OCI-LY7 (cell line): ENCODE results near the gene C5orf58. TPM values are rescaled to one million over a fixed set of nuclear protein-coding genes. Genes with fewer than 3 reads are reported as not detected.

Experiments
- BruUV-seq: library from RNA; stranded (reverse); fragments of 400-500 nt; replicated peaks from 2 replicates; lab custom pipeline; 2021; lab: Mats Ljungman, UMichigan
- CTCF ChIA-PET: fragments of 300-600 bp; sonication (Branson Sonifier 250); formaldehyde crosslinking; loops from one replicate; lab custom pipeline; 2022; ENCODE audit warnings: antibody characterized with exemption; ENCODE audit not compliant: unreplicated experiment; lab: Charles Lee
- POLR2A ChIA-PET: fragments of 300-600 bp; sonication (Branson Sonifier 250); formaldehyde crosslinking; loops from one replicate; lab custom pipeline; 2022; ENCODE audit warnings: antibody characterized with exemption; lab: Charles Lee
- DNase-seq: peaks from one replicate; pipeline ENCODE4 v3.0.0-alpha.2; 2015; ENCODE audit warnings: low spot score
- H2AFZ ChIP-seq: fragments of 200-600 bp; sonication (generic), shearing (Covaris generic); 2 replicates; pipeline ENCODE4 v1.6.1; 2014; ENCODE audit warnings: mild to moderate bottlenecking, antibody characterized with exemption, low read length, moderate library complexity
- H3K27ac ChIP-seq: fragments of 200-600 bp; sonication (generic); 2 replicates; pipeline ENCODE4 v1.5.1; 2014; ENCODE audit warnings: mixed run types, low read depth, mild to moderate bottlenecking, moderate library complexity, low read length, inconsistent platforms; ENCODE audit not compliant: poor library complexity, severe bottlenecking
- H3K36me3 ChIP-seq: fragments of 200-600 bp; sonication (generic); 2 replicates; pipeline ENCODE4 v1.6.1; 2014; ENCODE audit warnings: mild to moderate bottlenecking, antibody characterized with exemption, low read length, moderate library complexity, mixed read lengths; ENCODE audit not compliant: insufficient read depth
- H3K4me1 ChIP-seq: fragments of 200-600 bp; sonication (generic); 2 replicates; pipeline ENCODE4 v1.5.1; 2014; ENCODE audit warnings: mild to moderate bottlenecking, low read length; ENCODE audit not compliant: insufficient read depth, poor library complexity, severe bottlenecking
- H3K4me2 ChIP-seq: fragments of 200-600 bp; sonication (generic); 2 replicates; pipeline ENCODE4 v1.6.1; 2014; ENCODE audit warnings: mild to moderate bottlenecking, low read length
- H3K4me3 ChIP-seq: fragments of 200-600 bp; sonication (generic); 2 replicates; pipeline ENCODE4 v1.5.1; 2014; ENCODE audit warnings: mild to moderate bottlenecking, low read depth, low read length; ENCODE audit not compliant: poor library complexity, severe bottlenecking
- H3K79me2 ChIP-seq: fragments of 200-600 bp; sonication (generic); 2 replicates; pipeline ENCODE4 v1.6.1; 2016; ENCODE audit warnings: low read depth, mild to moderate bottlenecking, low read length, moderate library complexity, mixed read lengths; ENCODE audit not compliant: insufficient read depth
- H3K9me2 ChIP-seq: fragments of 200-600 bp; sonication (generic); 2 replicates; pipeline ENCODE4 v1.6.1; 2016; ENCODE audit warnings: mild to moderate bottlenecking, low read length, mixed read lengths; ENCODE audit not compliant: insufficient read depth
- H3K9me3 ChIP-seq: fragments of 200-600 bp; sonication (generic); 2 replicates; pipeline ENCODE4 v1.6.1; 2014; ENCODE audit warnings: mild to moderate bottlenecking, mixed run types, low read length, mixed read lengths
- H4K20me1 ChIP-seq: fragments of 200-600 bp; sonication (generic); 2 replicates; pipeline ENCODE4 v1.6.1; 2014; ENCODE audit warnings: mild to moderate bottlenecking, antibody characterized with exemption, low read length, moderate library complexity, mixed read lengths; ENCODE audit not compliant: insufficient read depth
- CTCF ChIP-seq: fragments of 200-600 bp; sonication (generic); conservative IDR thresholded peaks from 2 replicates; pipeline ENCODE4 v1.5.1; 2014; ENCODE audit warnings: mild to moderate bottlenecking, antibody characterized with exemption, low read length, moderate library complexity, mixed read lengths
- EZH2phosphoT487 ChIP-seq: fragments of 200-600 bp; sonication (generic); IDR thresholded peaks from 2 replicates; pipeline ENCODE4 v1.6.1; 2018; ENCODE audit warnings: low read depth, borderline replicate concordance, mild to moderate bottlenecking, mixed run types, antibody characterized with exemption, low read length, moderate library complexity, mixed read lengths
- intact Hi-C: fragments of 100-400 bp; cut with micrococcal nuclease; formaldehyde crosslinking; loops from one replicate; pipeline ENCODE4 v1.10.0; 2022; ENCODE audit not compliant: unreplicated experiment
- total RNA-seq, 2 experiments: library from RNA; depleted of rRNA in 1 of 2; stranded (reverse); fragments of >200 nt in 1 of 2; shearing (Covaris generic) in 1 of 2; gene quantifications; 2 replicates each; pipeline ENCODE4 v1.2.3, GENCODE V29; 2014 to 2022

Gene C5orf58
- total RNA-seq, 2 experiments from 2014 or later, result not detected

- no peak for TF ChIP-seq EZH2phosphoT487
- TF ChIP-seq CTCF, result no peak
- no TSS peak for BruUV-seq
- ChIA-PET POLR2A (no interaction called here), CTCF (interaction anchor here (0.6 to 1.2 kb wide), 3 partner anchors 10 to 76 kb away, joined by 3 to 5 read pairs (median 5); no protein-coding TSS in a partner anchor)
- Histone ChIP-seq H3K4me1 (peaks cover 6% of the 10 kb centered on the region), H3K9me3 (no peaks in the 10 kb centered on the region), H2AFZ (no peak overlapping the region), H3K4me3 (no peak overlapping the region), H3K4me2 (no peak overlapping the region), H3K9me2 (no peaks in the 10 kb centered on the region), H4K20me1 (no peaks in the 10 kb centered on the region), H3K36me3 (no peaks in the 10 kb centered on the region), H3K27ac (no peak overlapping the region), H3K79me2 (no peaks in the 10 kb centered on the region)
- no peak for DNase-seq
- intact Hi-C loops, result loop anchor here (1.0 to 2.0 kb wide), 2 partner anchors 70 to 152 kb away; no protein-coding TSS in a partner anchor
Observed at GRCh38 chr5:170268884-170269283, 36.1 kb downstream of the C5orf58 start.

- no peak for DNase-seq
- H4K20me1 ChIP-seq, result no peaks in the 10 kb centered on the region
- ChIA-PET CTCF (interaction anchor here (0.6 kb wide), 1 partner anchor 9 kb away, joined by 3 read pairs; no protein-coding TSS in a partner anchor), POLR2A (no interaction called here)
- no peak overlapping the region for H3K4me2 ChIP-seq
- H3K9me3 ChIP-seq, result no peaks in the 10 kb centered on the region
- TF ChIP-seq CTCF, result no peak
- TF ChIP-seq EZH2phosphoT487, result no peak
- H3K4me1 ChIP-seq, result peaks cover 6% of the 10 kb centered on the region
- no peak overlapping the region for H3K4me3 ChIP-seq
- intact Hi-C loops, result loop anchor here (2.0 kb wide), 1 partner anchor 151 kb away; no protein-coding TSS in a partner anchor
- no TSS peak for BruUV-seq
- H3K36me3 ChIP-seq, result no peaks in the 10 kb centered on the region
- H3K9me2 ChIP-seq, result no peaks in the 10 kb centered on the region
- no peaks in the 10 kb centered on the region for H3K79me2 ChIP-seq
- no peak overlapping the region for H3K27ac ChIP-seq
- no peak overlapping the region for H2AFZ ChIP-seq
Observed at GRCh38 chr5:170269579-170269978, 36.8 kb downstream of the C5orf58 start.

GRCh38 chr5:170270293-170271069, 37.7 kb downstream of the C5orf58 start:
- intact Hi-C loops, result no loop called here

More at GRCh38 chr5:170270293-170271069, 37.7 kb downstream of the C5orf58 start:
- Histone ChIP-seq H2AFZ (no peak overlapping the region), H3K4me1 (peaks cover 6% of the 10 kb centered on the region), H3K79me2 (no peaks in the 10 kb centered on the region), H4K20me1 (no peaks in the 10 kb centered on the region), H3K4me2 (no peak overlapping the region), H3K27ac (no peak overlapping the region), H3K9me3 (no peaks in the 10 kb centered on the region), H3K4me3 (no peak overlapping the region), H3K36me3 (no peaks in the 10 kb centered on the region), H3K9me2 (no peaks in the 10 kb centered on the region)
- ChIA-PET CTCF (no interaction called here), POLR2A (interaction anchor here (0.6 kb wide), 1 partner anchor 899 kb away, joined by 3 read pairs; no protein-coding TSS in a partner anchor)
- TF ChIP-seq CTCF (no peak), EZH2phosphoT487 (no peak)
- BruUV-seq, result no TSS peak
- DNase-seq, result no peak
